ENCODE data around the gene SEC11C. TPM values are rescaled to one million over a fixed set of nuclear protein-coding genes. Genes with fewer than 3 reads are reported as not detected.

SEC11C gene
- total RNA-seq, 1 experiment from 2014 or later = 62.1 TPM

DNA sequence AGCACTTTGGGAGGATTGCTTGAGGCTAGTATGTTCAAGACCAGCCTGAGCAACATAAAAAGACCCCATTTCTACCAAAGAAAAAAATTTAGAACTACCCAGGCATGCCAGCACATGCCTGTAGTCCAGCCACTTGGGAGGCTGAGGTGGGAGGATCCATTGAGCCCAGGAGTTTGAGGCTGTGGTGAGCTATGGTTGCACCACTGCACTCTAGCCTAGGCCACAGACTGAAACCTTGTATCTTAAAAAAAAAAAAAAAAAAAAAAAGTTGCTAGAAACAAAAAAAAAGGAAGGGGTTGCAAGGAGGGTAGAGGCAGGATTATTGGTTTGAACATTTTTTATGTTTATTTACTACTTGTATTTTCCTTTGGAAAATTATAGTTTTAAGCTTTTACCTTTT, 4.8 kb downstream of the SEC11C start:
- no peak for DNase-seq (ENCODE audit: low read depth)

DNA sequence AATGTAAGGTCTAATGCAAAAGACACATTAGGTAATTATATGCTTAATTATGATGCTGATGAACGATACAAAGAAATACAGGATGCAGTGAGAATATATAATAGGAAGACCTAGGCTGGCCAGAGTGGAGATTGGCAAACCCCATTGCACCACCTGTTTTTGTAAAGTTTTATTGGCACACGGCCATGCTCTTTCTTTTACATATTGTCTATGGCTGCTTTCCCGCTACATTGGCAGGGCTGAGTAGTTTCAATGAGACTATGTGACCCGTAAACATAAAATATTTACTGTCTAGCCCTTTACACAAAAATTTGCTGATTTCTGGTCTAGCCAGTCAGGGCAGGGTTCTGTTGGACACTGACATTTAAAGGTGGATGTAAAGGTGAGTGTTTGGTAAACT, 5.4 kb downstream of the SEC11C start:
- DNase-seq (ENCODE audit: low read depth) = no peak

DNA sequence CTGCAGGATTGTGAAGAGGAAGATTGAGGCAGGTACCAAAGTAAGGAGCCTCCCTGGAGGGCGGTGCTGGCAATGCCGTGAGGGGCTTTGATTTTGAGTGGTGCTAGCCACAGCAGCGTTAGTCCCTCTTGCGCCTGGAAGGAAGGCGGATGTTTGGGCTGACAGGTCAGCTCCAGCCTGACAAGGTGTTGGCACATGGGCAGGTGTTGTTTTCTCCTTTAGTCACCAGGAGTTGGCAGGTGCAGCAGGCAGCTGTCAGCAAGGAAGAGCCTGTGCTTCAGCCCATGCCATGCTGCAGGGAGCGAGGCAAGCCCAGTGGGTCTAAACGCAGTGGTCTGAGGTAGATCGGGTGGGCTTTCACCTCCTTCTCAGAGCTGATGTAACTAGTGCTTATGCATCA, 8.5 kb downstream of the SEC11C start:
- DNase-seq (ENCODE audit: low read depth) = no peak

DNA sequence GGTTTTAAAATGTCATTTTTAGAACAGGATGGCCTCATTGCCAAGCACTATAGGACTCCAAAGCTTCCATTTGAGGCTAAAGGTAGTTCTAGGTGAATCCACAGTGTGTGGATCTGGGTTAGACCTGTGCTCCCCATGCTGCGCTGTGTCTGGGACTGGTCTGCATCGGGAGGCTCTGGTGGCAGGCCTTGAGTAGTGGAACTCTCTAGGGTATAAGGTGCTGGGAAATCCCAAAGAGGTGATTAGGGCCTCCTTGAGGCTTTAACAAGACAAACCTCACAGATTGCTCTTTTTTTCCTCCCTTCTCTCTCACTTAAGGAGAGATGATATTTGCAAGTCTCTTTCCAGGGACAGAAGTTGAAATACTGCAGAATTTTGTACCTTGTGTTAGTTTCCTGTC, 9.3 kb downstream of the SEC11C start:
- DNase-seq (ENCODE audit: low read depth) = no peak

DNA sequence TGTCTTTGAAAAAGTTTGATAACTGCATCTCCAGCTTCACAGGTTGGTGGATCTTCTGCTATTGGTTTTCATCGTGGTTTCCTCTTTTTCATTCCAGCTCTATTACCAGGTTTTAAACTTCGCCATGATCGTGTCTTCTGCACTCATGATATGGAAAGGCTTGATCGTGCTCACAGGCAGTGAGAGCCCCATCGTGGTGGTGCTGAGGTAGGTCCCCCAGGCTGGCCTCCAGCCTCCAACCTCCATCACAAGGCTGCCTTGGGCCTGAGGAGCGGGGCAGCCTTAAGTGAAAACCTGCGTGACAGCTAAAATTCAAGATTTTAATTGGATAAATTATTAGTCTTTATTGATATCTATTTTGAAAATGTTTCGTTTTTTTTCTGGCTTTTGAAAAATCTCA, 9.7 kb downstream of the SEC11C start:
- no peak for DNase-seq (ENCODE audit: low read depth)

DNA sequence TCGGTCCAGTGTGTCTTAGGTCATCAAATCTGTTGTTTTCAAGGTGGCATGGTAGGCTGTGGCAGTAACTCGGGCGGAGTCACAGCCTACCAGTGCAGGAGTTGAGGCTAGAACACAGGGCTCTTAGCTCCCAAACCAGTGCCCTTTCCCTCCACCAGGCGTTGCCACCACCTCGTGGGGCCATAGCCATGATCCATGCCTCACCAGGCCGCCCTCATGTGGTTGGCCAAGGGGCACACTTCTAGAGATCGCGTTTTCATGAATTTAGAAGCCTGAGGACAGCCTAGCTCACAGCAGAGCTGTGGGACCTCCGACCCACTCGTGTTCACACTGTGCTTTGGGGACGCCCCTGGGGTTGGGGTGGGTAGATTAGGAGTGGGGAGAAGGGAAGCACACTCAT, 10.6 kb downstream of the SEC11C start:
- no peak for DNase-seq (ENCODE audit: low read depth)

DNA sequence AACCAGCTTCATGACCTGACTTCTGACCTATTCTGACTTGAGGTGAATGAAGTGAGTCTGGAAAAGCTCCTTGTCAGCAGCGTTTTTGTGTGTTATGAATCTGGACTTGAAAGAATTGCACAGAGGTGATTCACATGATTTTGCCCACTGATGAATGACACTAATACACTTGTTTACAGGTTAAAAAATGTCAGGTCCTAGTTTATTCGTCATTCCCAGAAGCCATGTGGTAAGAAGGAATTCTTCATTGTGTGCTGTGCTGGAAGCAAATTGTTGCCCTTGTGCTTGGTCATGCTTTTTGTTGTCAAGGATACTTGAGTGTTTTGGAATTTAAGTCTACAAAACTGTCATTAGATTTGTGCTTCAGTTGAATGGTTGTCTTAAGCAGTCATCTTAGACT, 15.5 kb downstream of the SEC11C start:
- DNase-seq (ENCODE audit: low read depth) = peak; percentile 22

DNA sequence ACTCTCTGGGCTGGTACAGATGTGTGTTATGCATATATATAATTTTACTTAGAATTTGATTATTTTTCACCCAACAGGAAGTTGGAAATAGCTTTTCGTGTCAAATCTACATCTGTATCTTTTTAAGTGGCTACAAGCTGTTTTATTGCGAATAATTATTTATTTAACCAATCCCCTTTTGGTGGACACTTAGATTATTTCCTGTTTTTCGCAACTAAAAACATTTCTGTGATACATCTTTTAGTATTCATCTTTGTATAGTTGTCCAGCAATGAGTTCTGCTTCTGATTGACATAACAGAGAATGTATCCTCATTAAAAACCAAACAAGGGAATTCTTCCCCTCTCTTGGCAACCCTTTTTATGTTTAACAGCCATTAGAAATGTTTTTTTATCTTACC, 16.6 kb downstream of the SEC11C start:
- no peak for DNase-seq (ENCODE audit: low read depth)

DNA sequence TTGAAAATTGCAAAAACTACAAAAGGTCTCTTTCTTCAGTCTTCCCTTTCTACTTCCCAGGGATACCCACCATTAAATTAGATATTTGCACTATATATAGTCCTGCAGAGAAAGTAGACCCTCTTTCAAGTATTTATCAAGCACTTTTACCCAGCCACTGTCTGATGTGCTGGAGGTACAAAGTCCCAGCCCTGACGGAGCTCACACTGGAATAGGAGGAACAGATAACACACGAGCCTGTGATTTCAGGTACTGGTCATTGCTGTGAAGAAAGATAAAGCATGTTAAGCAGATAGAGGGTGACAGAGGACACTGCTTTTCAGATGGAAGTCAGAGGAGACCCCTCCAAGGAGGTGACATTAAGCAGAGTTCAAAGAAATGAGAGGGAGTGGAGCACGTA, 19.6 kb downstream of the SEC11C start:
- no peak for DNase-seq (ENCODE audit: low read depth)

DNA sequence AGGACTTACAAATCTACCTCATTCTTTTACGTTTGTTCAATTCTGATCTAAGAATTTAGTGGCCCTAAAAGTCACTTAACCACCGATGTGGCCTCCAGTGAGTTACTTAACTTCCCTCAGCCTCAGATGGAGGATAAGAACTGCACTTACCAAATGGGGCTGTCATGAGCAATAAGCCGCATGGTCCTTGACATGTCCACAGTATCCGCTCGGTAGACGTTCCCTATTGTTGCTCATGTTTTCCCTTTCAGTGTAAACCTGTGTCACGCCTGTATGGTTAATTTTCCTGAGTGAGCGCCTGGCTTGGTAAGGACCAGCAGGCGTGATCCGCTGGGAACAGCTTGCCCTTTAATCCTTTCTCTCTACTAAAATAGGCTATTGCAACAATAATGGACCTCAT, 20.3 kb downstream of the SEC11C start:
- DNase-seq (ENCODE audit: low read depth) = no peak

DNA sequence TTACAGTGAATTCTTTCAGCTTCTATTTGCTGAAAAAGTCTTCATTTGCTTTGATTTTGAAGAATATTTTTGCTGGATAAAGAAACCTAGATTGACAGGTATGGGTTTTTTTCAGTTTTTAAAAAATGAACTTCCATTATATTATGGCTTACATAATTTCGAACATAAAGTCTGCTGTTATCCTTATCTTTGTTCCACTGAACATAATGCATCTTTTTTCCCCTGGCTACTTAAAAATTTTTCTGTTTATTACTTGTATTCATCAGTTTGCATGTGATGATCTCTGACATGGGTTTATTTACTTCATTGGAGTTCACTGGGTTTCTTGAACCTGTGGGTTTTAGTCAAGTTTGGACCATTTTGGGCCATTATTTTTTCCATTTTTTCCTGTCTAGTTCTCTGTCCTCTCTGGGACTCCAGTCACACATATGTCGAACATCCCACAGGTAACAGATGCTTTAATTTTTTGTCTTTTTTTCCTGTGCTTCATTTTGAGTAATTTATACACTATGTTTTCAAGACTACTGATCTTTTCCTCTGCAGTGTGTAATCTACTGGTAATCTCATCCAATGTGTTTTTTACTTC, 33.1 kb downstream of the SEC11C start:
- no peak for DNase-seq (ENCODE audit: low read depth)

DNA sequence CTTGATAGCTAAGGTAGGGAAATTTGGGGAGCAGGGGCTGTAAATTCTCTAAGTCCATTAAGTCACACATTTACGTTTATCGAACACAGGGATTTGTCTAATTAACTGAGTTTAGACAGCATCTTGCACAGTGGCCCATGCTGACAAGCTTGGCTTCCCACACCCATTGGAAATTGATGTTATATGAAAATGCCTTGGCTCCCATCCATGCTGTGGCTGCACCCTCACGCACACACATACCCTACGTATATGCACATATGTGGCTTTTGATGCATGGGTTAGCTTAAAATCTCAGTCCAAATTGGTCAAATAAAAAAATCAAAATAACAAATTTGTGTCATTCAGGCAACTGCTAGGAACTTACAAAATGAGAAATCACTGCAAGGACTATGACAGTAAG, 37.8 kb downstream of the SEC11C start:
- no peak for DNase-seq (ENCODE audit: low read depth)

DNA sequence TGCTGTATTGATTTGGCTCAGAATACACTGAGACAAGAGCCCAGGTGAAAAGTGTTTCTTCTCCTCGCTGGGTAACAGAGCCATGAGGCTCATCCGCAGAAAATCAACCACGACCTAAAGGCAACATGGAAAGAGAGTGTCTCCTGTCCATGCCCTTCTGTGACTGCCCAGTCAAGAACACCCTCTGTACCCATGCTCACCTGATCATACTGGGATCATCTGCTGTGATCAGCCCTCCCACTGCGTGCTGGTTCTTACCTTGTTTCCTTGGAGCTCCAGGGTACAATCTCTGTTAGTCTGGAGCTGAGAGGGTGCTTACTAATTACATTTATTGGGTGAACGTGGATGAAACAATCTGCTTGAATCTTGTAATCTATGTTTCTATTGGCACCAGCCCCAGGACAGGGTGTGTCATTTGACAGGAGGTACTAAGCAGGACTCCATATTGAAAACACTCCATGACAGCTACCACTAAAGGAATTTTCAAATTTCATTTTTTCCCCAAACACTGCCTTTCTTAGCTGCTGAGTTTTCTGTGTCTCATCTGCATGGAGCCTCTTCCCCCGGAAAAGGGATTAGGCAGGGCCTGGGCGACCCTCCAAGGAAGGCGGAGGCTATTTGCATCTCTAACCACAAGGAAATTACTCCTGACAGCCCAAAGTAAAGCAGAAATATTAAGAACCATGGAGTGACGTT, 40.6 kb downstream of the SEC11C start:
- DNase-seq (ENCODE audit: low read depth) = peak; percentile 40

DNA sequence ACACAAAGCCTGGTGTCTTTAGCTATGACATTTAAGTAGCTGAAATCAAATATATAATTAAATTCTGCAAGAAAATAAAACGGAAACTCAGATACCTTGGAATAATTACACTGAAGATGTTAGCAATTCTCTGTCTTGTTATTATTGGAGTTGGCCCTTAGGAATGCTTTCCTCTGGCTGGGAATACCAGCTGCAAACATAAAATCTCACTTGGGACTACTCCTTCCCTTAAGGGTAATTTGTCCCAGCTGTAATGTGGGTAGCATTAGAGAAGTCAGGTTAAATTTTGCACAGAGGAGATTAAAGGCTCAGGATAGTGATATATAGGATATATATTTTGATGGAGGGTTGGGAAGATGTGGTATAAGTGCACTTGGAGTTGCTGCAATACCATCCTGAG, 43.0 kb downstream of the SEC11C start:
- DNase-seq (ENCODE audit: low read depth) = no peak

DNA sequence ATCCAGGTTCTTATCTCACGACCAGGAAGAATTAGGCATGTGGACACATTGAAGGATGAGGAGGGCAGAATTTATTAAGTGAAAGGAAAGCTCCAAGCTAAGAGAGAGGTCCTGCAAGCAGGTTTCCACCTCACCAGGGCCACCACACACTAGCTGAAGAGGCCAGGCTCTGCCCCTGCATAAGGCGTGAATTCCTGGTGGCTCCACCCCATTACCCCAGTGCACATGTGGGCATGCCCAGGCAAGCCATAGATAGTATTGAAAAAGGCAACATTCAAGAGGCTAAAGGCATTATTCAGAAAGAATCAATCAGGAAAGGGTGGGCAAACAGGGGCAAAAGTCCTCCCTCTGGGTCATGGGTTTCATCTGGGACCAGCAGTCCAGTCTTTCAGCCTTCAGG, 49.3 kb downstream of the SEC11C start:
- DNase-seq (ENCODE audit: low read depth) = no peak

DNA sequence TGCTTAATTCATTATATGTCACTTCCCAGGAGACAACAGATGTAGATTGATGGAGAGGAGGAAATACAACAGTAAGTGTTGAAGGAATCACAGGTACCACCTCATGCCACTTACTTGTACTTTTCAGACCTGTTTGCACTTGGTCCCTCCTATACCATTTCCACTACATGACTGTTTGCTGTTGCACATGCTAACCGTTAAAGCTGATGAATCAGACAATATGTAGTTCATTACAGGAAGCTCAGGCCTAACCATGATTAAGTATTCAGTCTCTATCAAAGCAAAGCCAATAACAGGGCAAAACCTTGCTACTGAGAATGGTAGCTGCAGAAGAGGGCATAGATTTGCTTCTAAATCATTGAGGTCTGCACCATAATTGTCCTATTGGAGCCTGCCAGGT, 50.1 kb downstream of the SEC11C start:
- no peak for DNase-seq (ENCODE audit: low read depth)

DNA sequence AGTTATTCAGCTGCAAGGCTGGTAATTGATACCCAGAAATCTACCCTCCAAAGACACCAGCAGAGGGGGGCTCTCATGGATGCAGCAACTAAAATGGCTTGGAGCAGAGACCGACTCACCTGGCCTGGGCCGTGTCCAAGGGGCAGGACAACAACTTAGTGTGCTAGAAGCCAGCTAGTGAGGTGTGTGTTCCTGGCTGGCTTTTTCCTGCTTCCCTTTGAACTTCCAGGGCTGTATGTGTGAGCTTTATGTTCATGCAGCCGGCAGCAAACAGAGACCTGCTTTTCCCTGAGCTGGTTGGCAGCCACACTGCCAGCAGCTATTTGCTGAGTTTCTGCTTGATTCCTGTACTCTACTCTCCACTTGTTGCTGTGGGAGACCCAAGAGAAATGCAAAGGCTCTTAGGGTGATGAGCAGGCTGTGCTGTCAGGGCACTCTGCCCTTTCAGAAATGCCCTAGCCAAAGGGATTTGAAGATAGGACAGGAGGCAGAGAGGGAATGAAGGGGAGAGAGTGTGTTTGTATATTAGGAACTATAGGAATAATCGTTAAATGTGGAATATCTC, 56.6 kb downstream of the SEC11C start:
- no peak for DNase-seq (ENCODE audit: low read depth)

DNA sequence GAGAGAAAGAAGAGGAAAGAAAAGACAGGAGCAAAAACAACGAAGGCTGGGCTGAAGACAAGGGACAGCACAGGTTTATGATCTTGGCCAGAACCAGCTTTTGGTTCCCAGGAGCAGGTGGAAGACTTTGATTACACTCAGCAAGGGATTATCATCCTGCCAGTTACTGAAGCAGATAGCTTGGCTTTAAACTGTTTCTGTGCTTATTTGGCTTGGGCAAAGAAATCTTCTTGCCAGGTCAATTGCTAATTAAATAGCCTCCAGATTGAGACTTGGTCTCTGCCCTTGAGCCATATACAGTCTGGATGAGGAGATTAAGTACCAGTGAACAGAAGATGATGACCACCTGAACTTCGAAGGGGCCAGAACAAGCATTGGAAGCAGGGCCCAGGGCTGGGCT, 58.0 kb downstream of the SEC11C start:
- DNase-seq (ENCODE audit: low read depth) = no peak

DNA sequence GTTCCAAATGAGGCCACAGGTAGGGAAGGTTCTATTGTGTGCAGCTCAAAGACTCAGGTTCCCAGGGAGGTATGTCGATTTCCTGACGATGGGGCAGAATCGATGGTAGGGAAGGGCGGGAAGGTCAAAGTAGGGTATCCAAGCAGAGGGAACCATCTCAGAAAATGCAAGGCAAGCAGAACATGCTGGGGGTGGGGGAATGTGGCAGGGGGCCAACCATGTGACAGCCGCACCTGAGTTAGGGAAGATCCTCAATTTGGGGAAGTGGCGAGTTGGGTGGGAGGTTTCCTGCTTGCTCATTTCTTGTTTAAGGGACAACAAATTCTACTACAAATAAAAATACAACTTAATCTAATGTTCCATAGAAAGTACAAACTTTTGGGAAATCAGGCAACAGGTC, 58.5 kb downstream of the SEC11C start:
- DNase-seq (ENCODE audit: low read depth) = no peak

DNA sequence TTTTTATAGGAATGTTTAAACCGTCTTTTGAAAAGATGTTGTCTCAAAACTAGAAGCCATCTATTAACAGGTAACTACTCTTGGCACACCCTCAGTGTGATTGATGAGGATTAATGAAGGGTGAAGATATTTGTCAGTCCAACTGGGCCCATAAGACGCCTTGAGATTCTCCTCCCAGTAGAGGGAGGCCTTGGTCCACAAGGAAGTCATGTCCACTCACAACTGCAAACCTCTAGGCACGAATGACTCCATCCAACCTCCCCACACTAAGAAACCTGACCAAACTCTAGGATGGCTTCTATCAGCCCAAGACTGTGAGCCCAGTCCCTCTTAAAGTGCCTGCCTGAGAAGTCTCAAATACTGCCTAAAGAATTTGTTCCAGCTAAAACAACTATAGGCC, 61.1 kb downstream of the SEC11C start:
- no peak for DNase-seq (ENCODE audit: low read depth)

DNA sequence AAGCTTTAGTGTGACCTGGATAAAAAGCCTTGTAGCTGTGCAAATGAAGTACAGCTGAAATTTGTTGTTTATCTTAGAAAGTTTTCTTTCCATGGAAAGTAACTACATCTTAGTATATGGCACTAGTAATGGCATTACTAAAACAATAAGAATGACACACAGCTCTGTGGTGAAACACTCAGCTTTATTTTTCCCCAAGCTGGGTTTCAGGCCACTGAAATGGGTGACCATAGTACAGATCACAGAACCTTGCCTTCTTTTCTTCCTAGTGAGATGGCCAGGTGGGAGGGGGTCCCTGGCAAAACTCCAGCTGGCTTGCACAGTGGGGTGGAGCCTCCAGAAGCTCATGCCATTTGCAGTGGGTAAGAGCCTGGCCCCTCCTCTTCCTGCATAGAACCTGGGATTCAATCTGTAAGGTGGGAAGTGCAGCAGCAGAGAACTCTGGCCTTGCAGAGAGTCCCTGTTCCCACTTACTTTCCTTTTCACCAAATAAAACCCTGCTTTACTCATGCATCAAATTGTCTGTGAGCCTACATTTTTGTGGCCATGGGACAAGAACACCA, 62.7 kb downstream of the SEC11C start:
- no peak for DNase-seq (ENCODE audit: low read depth)

DNA sequence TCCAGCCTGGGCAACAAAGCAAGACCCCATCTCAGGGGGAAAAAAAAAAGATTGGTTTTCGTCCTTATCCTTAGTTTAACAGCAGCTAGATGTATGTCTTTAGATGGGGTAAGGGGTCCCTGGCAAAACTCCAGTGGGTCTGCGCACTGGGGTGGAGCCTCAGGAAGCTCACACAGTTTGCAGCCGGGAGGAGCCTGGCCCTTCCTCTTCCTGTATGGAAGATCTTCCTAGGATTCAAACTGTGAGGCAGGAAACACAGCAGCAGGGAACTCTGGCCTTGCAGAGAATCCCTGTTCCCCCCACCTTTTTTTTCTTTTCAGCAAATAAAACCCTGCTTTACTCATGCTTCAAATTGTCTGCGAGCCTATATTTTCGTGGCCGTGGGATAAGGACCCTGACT, 67.8 kb downstream of the SEC11C start:
- no peak for DNase-seq (ENCODE audit: low read depth)
